WI38 (cell line): ENCODE data around the gene PTGFRN.

ENCODE experiments used
- H3K4me3 ChIP-seq: 2 replicates; pipeline ENCODE4 v1.5.1; 2011; ENCODE audit warnings: low read depth, mild to moderate bottlenecking, control low read depth, low read length
- CTCF ChIP-seq: IDR thresholded peaks from 2 replicates; pipeline ENCODE4 v1.5.1; 2012; ENCODE audit warnings: low read depth, mild to moderate bottlenecking, control low read depth, low read length

The PTGFRN gene

GRCh38 chr1:116880917-116881316 lies 28.8 kb upstream of the PTGFRN start:
- H3K4me3 ChIP-seq: no peak overlapping the region
- no peak for TF ChIP-seq CTCF

GRCh38 chr1:116881879-116882520 lies 27.7 kb upstream of the PTGFRN start:
- TF ChIP-seq CTCF: no peak

GRCh38 chr1:116882866-116883265 lies 26.9 kb upstream of the PTGFRN start:
- TF ChIP-seq CTCF: no peak
- no peak overlapping the region for H3K4me3 ChIP-seq

More at GRCh38 chr1:116881879-116882520, 27.7 kb upstream of the PTGFRN start:
- H3K4me3 ChIP-seq: no peak overlapping the region

DNA sequence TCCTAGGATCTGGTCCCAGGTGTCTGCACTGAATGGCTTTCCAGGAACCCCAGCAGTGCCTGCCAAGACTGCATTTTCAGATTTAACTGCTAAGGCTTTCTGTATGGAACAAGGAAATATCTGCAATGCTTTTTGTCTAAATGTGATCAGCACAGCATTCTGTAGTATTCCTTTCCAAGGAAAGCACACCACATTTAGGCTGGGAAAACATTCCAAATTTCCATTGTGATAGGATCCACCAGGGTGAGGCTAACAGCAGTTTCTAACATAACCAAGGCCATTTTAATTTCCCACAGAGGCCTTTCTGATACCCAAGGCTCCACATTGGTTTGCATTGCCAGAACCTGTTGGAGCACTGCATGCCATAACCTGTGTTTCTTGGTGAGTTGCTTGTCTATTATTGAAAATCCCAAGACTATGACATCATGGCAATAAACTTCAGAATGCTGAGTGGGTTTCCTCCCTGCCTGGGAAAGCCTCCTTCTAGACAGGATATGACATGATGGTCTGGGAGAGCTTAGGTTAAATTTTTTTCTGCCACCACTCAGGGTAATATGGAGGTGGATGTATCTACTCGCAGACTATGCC lies 23.3 kb upstream of the PTGFRN start:
- no peak for TF ChIP-seq CTCF
- H3K4me3 ChIP-seq: no peak overlapping the region

DNA sequence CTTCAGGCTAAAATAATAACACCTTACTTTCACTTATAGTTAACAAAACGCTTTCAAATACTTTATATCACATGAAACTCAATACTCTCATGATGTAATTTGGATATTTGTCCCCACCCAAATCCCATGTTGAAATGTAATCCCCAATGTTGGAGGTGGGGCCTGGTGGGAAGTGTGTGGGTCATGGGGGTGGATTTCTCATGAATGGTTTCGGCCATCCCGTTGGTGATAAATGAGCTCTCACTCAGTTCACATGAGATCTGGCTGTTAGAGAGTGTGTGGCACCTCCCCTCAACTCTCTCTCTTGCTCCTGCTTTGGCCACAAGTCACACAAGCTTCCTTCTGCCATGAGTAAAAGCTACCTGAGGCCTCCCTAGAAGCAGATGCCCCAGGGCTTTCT lies 22.5 kb upstream of the PTGFRN start:
- no peak for TF ChIP-seq CTCF
- no peak overlapping the region for H3K4me3 ChIP-seq

- no peak overlapping the region for H3K4me3 ChIP-seq
- TF ChIP-seq CTCF: no peak
Observed at GRCh38 chr1:116889380-116889779, 20.3 kb upstream of the PTGFRN start.

DNA sequence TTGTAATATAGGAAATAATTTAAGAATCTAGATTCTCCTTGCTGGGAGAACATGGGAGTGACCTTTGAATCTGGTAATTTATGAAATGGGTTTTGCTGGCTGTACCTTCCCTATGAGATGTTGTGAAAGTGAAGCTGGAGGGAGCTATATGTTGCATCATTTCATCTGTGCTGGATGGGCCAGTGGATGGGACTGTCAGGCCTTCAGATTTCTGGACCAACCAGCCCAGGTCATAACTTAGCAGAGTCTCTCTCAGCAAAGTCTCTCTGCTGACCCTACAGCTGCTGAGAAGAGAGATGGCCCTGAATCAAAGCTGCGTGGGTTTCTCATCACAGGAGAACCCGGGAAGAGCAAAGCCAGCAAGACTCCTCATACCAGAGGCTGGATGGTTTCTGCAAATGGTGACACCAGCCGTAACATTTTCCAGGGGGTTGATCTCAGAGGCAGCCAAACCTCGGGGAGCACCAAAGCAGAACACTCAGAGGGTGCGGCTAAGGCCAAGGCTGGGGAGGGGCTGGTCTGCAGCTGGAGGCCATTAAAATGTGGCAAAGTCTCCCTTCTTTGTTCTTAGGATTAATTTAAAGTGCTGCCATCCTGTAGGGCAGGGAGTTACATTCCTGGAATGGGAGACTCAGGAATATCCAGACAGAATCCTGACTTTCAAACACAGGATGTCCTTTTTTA lies 18.2 kb upstream of the PTGFRN start:
- no peak for TF ChIP-seq CTCF

More for the DNA sequence above, 18.2 kb upstream of the PTGFRN start:
- H3K4me3 ChIP-seq: no peak overlapping the region
